WTC11 (cell line): ENCODE data around the gene ANKRD33.

Source experiments
- MAX ChIP-seq: sonication (generic); formaldehyde crosslinking; IDR thresholded peaks from 2 replicates; pipeline ENCODE4 v1.8.0; 2022; ENCODE audit warnings: mild to moderate bottlenecking, missing genetic modification reagents
- TCF7 ChIP-seq: sonication (generic); formaldehyde crosslinking; IDR thresholded peaks from 2 replicates; pipeline ENCODE4 v1.8.0; 2022; ENCODE audit warnings: mild to moderate bottlenecking, low read depth, missing genetic modification reagents, moderate library complexity
- TF ChIP-seq, protein P1 (sequence below): sonication (generic); formaldehyde crosslinking; IDR thresholded peaks from 2 replicates; pipeline ENCODE4 v1.8.0; 2023; ENCODE audit warnings: missing genetic modification reagents

GRCh38 chr12:51868821-51869495, 18.9 kb upstream of the ANKRD33 start:
- TF ChIP-seq, protein P1, sequence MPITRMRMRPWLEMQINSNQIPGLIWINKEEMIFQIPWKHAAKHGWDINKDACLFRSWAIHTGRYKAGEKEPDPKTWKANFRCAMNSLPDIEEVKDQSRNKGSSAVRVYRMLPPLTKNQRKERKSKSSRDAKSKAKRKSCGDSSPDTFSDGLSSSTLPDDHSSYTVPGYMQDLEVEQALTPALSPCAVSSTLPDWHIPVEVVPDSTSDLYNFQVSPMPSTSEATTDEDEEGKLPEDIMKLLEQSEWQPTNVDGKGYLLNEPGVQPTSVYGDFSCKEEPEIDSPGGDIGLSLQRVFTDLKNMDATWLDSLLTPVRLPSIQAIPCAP, result no peak
- TF ChIP-seq MAX (CRISPR knock-in tag), result no peak; the same call in 1 of the 2 replicates
- TF ChIP-seq TCF7, result no peak
